Glomerular visceral epithelial cell (primary cell): ENCODE data around the gene HDGFL3.
"Not testable (repeated sequence)": the region's sequence is repeated elsewhere in the genome, so short reads cannot be mapped to it uniquely, and the experiment has no call there.

Source experiments
- DNase-seq: peaks from one replicate; pipeline ENCODE4 v3.0.0-alpha.2; 2016; ENCODE audit errors: extremely low spot score

Gene HDGFL3

GRCh38 chr15:83194528-83194927 is 13.1 kb downstream of the HDGFL3 start:
- no peak for DNase-seq

- DNase-seq, result no peak
Observed at GRCh38 chr15:83193721-83194120, 13.9 kb downstream of the HDGFL3 start.

GRCh38 chr15:83192742-83193141 is 14.9 kb downstream of the HDGFL3 start:
- no peak for DNase-seq

GRCh38 chr15:83190450-83190849 is 17.2 kb downstream of the HDGFL3 start:
- DNase-seq, result no peak

DNA sequence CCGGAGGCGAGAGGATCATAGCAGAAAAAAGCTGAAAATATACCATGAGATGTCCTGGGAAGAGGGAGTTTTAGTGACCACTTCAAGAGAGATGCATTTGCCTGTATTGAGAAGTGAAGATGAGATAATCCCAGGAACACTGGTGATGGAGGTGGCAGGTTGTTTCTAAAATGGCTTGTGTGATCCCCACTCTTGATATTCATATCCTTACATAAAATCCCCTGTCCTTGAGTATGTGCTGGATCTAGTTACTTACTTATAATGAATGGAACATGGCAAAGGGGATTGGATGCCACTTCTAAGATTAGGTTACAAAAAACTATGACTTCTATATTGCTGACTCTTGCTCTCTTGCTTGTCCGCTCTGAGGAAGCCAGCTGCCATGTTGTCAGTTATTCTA is 22.1 kb downstream of the HDGFL3 start:
- DNase-seq, result no peak

DNA sequence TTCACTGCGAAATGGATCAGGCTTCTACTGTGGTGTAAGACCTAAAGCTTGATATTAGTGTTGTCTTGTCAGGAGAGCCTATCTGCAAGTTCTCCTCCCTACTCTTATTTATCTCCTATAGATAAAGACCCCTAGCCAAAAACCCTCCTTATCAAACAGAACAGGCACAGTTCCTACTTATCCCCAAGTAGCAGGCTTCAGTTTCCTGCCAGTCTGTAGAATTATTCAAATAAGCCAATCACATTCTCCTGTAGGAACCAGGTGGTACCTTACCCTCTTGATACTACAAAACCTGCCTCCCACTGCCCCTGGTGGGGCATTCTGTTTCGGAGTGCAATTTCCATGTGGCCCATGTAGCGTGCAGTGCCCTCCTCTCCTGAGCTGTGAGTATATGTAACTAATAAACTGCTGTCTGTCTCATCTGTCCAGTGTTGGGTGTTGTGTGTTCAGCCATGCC is 28.7 kb downstream of the HDGFL3 start:
- DNase-seq, result peak; percentile 30

GRCh38 chr15:83178390-83178789 is 29.2 kb downstream of the HDGFL3 start:
- DNase-seq, result no peak

- no peak for DNase-seq
Observed at GRCh38 chr15:83174891-83175290, 32.7 kb downstream of the HDGFL3 start.

GRCh38 chr15:83170474-83171165 is 37.0 kb downstream of the HDGFL3 start:
- no peak for DNase-seq

DNA sequence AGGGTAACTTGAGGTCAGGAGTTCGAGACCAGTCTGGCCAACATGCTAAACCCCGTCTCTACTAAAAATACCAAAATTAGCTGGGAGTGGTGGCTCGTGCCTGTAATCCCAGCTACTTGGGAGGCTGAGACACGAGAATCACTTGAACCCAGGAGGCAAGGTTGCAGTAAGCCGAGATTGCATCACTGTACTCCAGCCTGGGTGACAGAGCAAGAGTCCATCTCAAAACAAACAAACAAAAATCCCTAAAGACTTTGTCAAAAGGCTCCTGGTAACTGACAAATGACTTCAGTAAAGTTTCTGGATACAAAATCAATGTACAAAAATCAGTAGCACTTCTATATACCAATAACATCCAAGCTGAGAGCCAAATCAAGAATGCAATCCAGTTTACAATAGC is 38.0 kb downstream of the HDGFL3 start:
- DNase-seq, result not testable (repeated sequence)

DNA sequence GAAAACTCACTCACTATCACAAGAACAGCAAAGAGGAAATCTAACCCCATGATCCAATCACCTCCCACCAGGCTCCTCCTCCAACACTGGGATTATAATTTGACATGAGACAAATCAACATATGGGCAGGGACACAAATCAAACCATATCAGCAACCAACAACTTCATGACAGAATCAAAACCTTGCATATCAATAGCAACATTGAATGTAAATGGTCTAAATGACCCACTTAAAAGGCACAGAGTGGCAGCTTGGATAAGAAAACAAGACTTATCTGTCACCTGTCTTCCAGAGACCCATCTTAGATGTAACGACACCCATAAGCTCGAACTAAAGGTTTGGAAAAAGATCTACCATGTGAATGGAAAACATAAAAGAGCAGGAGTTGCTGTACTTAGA is 40.8 kb downstream of the HDGFL3 start:
- DNase-seq, result no peak

DNA sequence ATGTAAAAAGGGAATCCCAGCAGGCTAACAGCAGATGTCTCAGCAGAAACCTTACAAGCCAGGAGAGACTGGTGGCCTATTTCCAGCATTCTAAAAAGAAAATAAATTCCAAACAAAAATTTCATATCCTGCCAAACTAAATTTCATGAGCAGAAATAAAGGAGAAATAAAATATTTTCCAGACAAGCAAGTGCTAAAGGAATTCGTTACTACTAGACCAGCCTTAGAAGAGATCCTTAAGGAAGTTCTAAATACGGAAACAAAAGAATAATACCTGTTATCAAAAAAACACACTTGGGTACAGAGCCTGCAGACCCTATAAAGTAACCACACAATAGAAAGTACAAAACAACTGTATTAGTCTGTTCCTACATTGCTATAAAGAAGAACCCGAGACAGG is 41.4 kb downstream of the HDGFL3 start:
- no peak for DNase-seq

DNA sequence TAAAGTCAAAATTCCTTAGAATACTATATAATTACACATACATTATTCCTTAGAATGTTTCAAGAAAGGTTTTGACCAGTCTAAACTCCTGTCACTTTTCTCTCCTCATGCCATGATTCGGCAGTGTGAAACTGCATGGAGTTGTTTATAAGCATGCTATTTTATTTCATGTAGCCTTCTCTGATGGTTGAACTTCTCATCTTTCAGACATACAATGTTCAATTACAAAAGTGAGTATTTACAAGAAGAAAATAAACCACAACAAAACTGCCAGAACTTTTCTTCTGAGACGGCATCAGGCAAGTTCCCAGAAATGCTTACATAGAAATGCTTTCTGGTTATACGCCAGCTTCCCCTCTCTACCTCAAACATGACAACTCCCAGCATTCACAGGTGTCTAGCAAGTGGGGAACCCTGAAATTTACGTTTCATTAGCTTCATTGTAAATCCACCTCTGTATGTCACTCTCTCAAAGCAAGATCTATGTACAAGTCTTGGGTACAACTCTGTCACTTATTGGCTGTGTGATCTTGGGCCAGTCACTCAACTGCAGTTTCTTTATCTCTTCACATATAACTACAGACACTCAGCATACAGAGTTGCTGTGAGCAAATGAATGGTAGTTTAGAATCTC is 42.7 kb downstream of the HDGFL3 start:
- no peak for DNase-seq

- DNase-seq, result peak; percentile 7
Observed at GRCh38 chr15:83164111-83164770, 43.4 kb downstream of the HDGFL3 start.

DNA sequence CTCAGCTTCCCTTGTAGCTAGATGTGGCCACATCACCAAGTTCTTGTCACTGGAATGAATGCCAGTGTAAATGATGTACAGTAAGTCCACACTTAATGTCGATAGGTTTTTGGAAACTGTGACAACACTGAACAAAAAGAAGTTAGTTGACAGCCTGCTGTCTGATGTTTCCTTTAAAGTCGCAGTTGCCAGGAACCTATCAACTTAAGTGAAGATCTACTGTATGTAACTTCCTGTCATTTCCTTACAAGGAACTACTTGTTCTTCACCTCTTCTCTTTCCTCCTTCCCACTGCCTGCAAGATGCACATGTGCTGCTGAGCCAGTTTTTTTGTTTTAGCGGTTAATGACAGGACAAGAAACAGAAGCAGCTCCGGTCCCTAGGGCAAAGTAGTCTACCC is 44.6 kb downstream of the HDGFL3 start:
- no peak for DNase-seq

GRCh38 chr15:83160741-83161140 is 46.9 kb downstream of the HDGFL3 start:
- DNase-seq, result no peak

GRCh38 chr15:83158393-83158792 is 49.2 kb downstream of the HDGFL3 start:
- DNase-seq, result peak; percentile 30

GRCh38 chr15:83155942-83156341 is 51.7 kb downstream of the HDGFL3 start:
- DNase-seq, result no peak

- no peak for DNase-seq
Observed at GRCh38 chr15:83153288-83153687, 54.3 kb downstream of the HDGFL3 start.

- DNase-seq, result no peak
Observed at GRCh38 chr15:83144771-83145170, 62.9 kb downstream of the HDGFL3 start.

- not testable (repeated sequence) for DNase-seq
Observed at GRCh38 chr15:83142151-83142550, 65.5 kb downstream of the HDGFL3 start.

DNA sequence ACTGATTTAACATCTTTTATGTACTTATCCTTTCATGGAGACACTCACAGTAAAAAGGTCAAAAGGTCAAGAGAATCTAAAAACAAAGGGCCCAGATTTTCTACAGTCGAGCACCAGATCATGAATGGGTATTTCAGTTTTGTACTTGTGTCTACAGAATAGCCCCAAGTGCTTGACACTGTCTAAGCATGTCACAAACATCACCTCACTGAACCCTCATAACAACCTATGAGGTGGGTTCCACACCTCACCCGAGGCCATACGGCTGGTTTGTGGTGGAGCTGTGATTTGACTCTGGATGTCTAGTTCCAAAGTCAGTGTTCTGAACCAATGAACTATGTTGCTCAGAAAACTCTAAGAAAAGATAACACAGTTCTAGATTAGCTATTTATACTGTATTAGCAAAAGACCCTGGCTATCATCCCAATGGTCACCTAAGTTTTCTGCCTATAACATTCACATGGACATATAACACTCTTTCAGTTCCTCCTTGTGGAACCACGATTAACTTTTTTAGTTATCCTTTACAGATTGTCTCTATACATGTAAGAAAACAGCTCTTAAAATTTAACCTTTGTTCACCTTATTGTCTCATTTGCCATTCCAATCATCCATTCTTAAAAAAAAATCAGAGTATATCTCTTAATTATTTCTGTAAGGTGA is 74.6 kb downstream of the HDGFL3 start:
- DNase-seq, result no peak

DNA sequence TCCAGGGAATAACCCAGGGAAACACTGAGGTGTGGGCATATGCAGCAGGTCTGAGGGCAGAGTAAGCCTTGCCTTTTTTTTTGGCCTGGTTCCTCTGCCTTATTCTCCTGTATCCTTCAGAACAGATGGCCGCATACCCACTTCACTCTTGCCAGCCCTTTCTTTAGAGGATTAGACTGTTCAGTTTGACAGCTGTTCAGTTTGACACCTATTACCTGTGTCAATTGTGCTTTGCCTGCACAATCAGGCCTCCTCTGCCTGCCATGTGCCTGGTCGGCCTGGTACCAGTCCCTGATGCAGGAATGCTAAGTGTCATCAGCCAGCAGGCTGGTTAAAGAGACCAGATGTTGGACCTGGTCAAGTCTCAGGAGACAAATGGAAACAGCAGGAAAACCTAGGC is 77.8 kb downstream of the HDGFL3 start:
- DNase-seq, result no peak
